Cortex of kidney (tissue), 1 donor: Measurements from ENCODE around the gene MUC20.
"Not testable (repeated sequence)": the region's sequence is repeated elsewhere in the genome, so short reads cannot be mapped to it uniquely, and the experiment has no call there.

ENCODE experiments used
- DNase-seq: peaks from one replicate; lab custom pipeline; 2025; lab: John Stamatoyannopoulos, UW

Gene MUC20

DNA sequence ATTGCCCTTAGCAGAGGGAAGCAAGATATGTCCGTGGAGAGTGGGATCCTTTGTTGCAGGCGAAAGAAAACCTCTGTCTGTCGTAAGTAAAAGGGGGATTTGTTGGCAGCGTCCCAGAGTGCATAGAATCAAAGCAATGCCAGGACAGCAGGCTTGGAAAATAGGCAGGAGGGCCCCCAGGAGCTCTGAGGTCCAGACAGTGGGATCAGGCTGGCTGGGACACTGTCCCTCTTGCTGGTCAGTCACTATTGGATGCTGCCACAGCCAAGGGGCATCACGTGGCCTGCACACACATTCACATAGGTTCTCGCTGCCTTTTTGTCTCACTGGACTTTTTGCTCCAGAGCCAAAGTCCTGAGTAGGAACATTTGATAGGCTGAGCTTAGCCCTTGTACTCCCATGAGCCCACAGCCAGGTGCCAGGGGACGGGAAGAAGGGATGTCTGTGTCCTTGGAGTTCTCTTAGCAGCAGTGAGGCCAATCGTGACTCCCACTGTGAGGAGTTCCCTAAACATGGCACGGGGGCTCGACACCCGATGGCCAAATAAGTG, 10.7 kb downstream of the MUC20 start:
- no peak for DNase-seq

DNA sequence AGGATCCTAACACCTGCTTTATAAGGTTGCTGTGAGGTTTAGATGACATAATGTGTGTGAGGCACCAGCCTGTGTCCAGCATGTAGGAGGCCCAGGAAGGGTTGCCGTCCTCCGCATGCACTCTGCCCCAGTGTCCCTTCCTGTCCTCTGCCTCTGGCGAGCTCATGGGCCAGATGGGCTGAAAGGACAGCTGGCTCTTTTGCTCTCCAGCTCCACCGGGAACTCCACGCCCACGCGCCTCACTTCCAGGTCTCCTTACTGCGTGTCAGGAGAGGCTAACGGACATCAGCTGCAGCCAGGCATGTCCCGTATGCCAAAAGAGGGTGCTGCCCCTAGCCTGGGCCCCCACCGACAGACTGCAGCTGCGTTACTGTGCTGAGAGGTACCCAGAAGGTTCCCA, 12.2 kb downstream of the MUC20 start:
- DNase-seq, result no peak

GRCh38 chr3:195735036-195735695, 14.4 kb downstream of the MUC20 start:
- DNase-seq, result no peak

DNA sequence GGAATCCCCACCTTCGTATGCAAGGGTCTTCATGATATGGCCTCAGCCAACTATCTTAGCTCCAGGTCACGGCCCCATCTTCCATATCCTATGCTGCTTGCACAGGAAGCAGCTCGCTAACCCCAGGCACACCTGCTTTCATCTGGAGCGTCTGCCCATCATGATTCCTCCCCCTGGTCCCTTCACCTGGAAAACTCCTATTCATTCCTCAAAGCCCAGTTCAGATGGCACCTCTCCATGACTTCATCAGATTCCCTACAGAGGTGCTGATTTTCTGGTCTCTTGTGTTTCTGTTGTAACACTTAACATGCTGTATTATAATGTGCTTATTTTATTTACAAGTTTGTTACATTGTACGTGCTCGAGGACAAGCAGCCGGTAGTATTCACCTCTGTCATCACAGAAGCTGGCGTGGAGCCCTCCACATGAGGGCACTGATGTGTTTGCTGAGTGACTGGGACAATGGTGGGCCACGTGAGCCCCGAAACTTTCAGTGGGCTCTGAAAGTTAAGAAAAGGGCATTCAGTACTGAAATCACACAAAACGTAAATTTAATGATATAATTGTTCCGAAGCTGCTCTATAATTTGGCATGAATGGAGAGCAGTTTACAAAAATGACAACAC, 16.2 kb downstream of the MUC20 start:
- DNase-seq, result no peak

DNA sequence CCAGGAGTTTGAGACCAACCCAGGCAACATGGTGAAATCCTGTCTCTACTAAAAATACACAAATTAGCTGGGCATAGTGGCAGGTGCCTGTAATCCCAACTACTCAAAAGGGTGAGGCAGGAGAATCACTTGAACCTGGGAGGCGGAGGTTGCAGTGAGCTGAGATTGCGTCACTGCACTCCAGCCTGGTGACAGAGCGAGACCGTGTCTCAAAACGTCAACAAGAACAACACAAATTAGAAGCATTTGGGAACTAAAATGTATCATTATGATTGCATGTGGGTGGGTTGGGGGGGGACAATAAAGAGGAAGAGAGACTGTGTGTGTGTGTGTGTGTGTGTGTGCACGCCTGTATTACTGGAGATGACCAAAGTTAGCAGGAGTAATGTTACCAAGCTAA, 17.0 kb downstream of the MUC20 start:
- DNase-seq, result not testable (repeated sequence)

GRCh38 chr3:195738274-195739044, 17.7 kb downstream of the MUC20 start:
- no peak for DNase-seq

DNA sequence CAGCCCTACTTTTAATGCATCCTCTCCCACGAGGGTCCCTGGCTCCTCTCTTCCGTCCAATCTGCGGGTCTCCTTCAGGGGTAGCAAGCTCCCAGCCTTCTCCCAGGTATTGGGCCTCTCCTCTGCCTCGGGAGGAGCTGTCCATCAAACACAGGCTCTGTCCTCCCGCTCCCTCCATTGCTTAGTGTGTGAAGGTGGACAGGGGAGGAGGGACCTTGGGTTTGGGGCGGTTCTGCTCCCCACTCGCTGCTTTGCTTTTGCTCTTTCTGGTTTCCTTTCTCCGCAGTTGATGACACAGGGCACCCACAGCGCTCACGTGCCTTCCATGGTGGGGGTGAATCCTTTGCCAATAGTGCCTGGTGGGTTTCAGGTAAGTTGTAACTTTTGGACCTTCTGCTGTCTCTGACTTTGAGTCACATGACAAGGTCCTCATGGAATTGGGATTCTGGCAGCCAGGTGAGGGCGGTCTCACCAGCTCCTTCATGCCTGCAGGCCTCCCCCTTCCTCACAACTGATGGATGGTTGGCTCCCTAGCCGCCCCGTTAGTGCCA, 18.9 kb downstream of the MUC20 start:
- DNase-seq, result no peak

GRCh38 chr3:195744437-195744836, 23.7 kb downstream of the MUC20 start:
- no peak for DNase-seq

DNA sequence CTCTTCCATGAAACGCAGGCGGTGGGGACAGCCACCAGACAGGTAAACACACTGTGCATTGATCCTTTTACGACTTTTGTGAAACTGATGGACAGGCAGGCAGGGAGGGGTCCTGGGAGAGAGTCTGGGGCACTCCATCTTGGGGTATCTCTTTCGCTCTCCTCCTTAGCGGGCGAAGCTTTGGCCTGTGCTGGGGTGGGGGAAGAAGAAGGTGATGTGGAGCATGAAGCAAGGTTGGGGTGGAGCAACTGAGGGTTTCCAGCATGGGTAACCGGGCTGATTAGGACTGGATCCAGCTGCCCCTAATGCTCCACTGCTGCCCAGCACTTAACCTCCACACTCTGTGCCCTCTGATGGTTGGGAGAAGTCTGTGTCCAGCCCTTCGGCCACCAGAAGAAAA, 25.6 kb downstream of the MUC20 start:
- no peak for DNase-seq

- DNase-seq, result no peak
Measured at GRCh38 chr3:195746751-195747150, 26.0 kb downstream of the MUC20 start.

DNA sequence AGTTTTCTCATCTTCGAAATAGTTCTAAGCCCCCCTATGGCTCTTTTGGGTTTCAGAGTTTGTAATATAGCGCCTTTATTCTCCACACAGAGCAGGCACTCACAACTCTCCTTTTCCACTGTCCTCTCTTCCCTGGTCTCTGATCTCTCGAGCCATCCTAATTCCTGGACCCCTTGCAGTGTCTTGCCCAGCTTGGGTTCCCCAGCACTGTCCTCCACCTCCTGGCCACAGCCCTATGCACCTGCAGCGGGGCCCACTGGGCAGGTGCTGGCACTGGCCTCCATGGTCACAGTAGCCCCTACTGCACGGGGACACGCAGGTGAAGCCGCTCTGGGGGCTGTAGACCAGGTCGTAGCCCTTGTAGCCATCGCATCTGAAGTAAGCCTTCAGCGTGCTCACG, 27.9 kb downstream of the MUC20 start:
- no peak for DNase-seq

GRCh38 chr3:195749101-195749500, 28.3 kb downstream of the MUC20 start:
- DNase-seq, result not testable (repeated sequence)

GRCh38 chr3:195750797-195751520, 30.2 kb downstream of the MUC20 start:
- DNase-seq, result no peak

DNA sequence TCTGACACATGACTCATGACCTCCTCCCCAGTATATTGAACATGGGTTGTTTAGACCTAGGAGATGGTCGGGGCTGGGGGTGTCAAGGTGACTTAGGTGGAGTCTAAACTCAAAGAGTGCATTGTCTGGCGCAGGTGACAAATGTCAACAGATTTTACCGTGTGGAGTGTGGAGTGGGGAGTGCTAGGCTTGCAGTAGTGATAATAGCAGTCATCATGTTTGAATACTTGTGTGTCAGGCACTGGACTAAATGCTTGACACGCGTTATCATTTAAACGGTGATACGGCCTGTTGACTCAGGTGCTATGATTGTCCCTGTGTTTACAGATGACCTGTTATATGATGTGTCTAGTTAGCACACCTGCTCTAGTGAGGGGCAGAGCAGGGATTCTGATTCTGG, 30.8 kb downstream of the MUC20 start:
- DNase-seq, result no peak

GRCh38 chr3:195752066-195752465, 31.3 kb downstream of the MUC20 start:
- no peak for DNase-seq

- no peak for DNase-seq
Measured at GRCh38 chr3:195752546-195753331, 32.0 kb downstream of the MUC20 start.

DNA sequence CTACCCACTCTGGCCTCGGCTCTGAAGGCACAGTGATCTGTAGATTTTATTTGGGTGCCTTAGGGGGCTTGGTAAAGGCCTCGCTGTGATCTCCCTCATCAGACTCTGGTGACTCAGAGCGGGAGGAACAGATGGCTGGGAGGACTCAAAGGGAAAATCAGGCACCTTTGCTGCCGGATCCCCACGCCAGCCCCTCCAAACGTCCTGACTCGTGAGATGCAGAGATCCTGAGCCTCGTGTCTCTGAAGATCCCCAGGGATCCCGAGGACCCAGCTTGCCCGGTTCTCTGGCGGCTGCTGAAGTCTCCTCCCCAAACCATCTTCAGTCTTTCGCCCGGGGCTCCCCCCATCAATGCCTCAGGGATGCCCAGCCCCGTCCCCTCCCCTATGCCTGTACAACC, 32.8 kb downstream of the MUC20 start:
- DNase-seq, result no peak

DNA sequence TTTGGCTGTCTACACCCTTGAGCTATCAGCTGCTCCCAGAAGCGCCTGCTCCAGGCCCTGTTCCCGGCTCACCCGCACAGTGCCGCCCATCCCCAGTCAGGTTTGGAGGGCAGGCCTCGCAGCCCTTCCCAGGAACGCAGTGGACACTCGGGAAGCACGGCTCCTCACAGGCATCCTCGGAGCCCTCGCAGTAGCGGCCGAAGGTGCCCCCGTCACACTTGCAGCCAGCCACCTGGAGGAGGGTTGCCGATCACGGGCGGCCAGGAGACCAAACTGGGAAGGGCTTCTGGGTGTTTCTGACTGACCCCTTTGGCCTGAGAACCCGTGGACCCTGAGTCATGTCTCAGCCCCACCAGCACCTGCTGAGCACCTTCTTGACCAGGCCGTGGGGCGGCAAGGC, 33.4 kb downstream of the MUC20 start:
- DNase-seq, result no peak

DNA sequence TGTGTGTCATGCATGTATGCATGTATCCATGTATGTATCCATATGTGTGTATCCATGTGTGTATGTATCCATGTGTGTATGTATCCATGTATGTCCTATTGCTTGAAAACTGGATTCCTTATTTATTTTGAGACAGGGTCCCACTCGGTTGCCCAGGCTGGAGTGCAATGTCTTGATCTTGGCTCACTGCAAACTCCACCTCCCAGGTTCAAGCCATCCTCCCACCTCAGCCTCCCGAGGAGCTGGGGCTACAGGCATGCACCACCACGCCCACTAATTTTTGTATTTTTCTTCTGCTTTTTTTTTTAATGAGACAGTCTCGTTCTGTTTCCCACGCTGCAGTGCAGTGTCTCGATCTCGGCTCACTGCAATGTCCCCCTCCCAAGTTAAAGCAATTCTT, 34.1 kb downstream of the MUC20 start:
- no peak for DNase-seq

DNA sequence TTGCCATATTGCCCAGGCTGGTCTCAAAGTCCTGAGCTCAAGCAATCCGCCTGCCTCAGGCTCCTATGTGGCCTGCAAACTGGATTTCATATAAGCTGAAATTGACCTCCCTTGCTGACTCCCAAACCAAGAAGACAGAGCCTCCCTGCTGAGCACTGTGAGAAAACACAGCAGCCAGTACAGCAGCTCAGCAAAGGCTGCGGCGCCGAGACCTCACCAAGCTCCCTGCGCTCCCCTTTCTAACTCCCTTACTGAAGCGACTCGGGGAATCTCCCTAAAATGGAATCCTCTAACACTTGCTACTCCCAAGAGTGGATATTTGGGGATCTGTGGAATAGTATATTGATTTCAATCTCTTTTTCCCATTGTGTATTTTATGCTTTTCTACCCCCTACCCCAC, 34.6 kb downstream of the MUC20 start:
- no peak for DNase-seq
